HEK293 (cell line): ENCODE results near the gene CXCL8.

Experiments
- CTCF ChIA-PET: fragments of 350-600 bp; formaldehyde crosslinking; extraction: SDS; loops from one replicate; lab custom pipeline; 2021; ENCODE audit warnings: antibody characterized with exemption; lab: Yijun Ruan, JAX
- POLR2A ChIA-PET: fragments of 300-600 bp; formaldehyde crosslinking; extraction: SDS; loops from one replicate; lab custom pipeline; 2020; ENCODE audit warnings: antibody characterized with exemption, inconsistent platforms; lab: Yijun Ruan, JAX
- H3K27ac ChIP-seq: fragments of 200-500 bp; sonication (Bioruptor generic); 2 replicates; pipeline ENCODE4 v1.5.1; 2014; ENCODE audit warnings: low read depth, low read length, control low read depth, inconsistent platforms; ENCODE audit errors: extremely low read depth
- H3K36me3 ChIP-seq, 2 experiments: fragments of 200-500 bp in 1 of 2; sonication (Bioruptor generic) in 1 of 2; 1 replicate in 1 of 2; 2 replicates in 1 of 2; pipeline ENCODE4 v1.5.1; 2014 to 2017; ENCODE audit warnings: inconsistent platforms in 2 of 2, low read length in 2 of 2; ENCODE audit not compliant: control insufficient read depth in 2 of 2, insufficient read depth in 1 of 2
- H3K4me1 ChIP-seq: fragments of 200-500 bp; sonication (Bioruptor generic); 2 replicates; pipeline ENCODE4 v1.5.1; 2014; ENCODE audit warnings: mild to moderate bottlenecking, low read length, inconsistent platforms; ENCODE audit not compliant: control insufficient read depth, insufficient read depth
- H3K4me3 ChIP-seq: 2 replicates; pipeline ENCODE4 v1.5.1; 2011; ENCODE audit warnings: low read depth, mild to moderate bottlenecking, control low read depth, low read length, moderate library complexity
- H3K9me3 ChIP-seq: fragments of 200-500 bp; sonication (Bioruptor generic); 2 replicates; pipeline ENCODE4 v1.5.1; 2014; ENCODE audit warnings: low read depth, low read length, inconsistent platforms; ENCODE audit not compliant: control insufficient read depth, insufficient read depth
- ATF2 ChIP-seq: fragments of 450-650 bp; formaldehyde crosslinking; IDR thresholded peaks from 2 replicates; pipeline ENCODE4 v1.5.1; 2016; ENCODE audit warnings: missing biosample characterization, missing genetic modification characterization, low read depth
- HOXA7 ChIP-seq: sonication (generic); formaldehyde crosslinking; IDR thresholded peaks from 2 replicates; pipeline ENCODE4 v1.8.1; 2022; ENCODE audit warnings: missing genetic modification reagents, borderline replicate concordance
- REST ChIP-seq: fragments of 450-650 bp; formaldehyde crosslinking; IDR thresholded peaks from 2 replicates; pipeline ENCODE4 v1.5.1; 2016; ENCODE audit warnings: missing biosample characterization, missing genetic modification characterization
- SALL2 ChIP-seq: fragments of 450-650 bp; formaldehyde crosslinking; IDR thresholded peaks from 2 replicates; pipeline ENCODE4 v1.5.0; 2017; ENCODE audit warnings: missing biosample characterization, mild to moderate bottlenecking, missing genetic modification characterization, borderline replicate concordance
- SCRT1 ChIP-seq: fragments of 450-650 bp; formaldehyde crosslinking; IDR thresholded peaks from 2 replicates; pipeline ENCODE4 v1.5.1; 2016; ENCODE audit warnings: missing biosample characterization, missing genetic modification characterization, borderline replicate concordance
- SP3 ChIP-seq: fragments of 450-650 bp; formaldehyde crosslinking; IDR thresholded peaks from 2 replicates; pipeline ENCODE4 v1.5.1; 2016; ENCODE audit warnings: missing biosample characterization, missing genetic modification characterization
- ZFP69B ChIP-seq: fragments of 450-650 bp; formaldehyde crosslinking; IDR thresholded peaks from 2 replicates; pipeline ENCODE4 v1.5.1; 2016; ENCODE audit warnings: missing biosample characterization, missing genetic modification characterization
- ZNF112 ChIP-seq: fragments of 450-650 bp; formaldehyde crosslinking; IDR thresholded peaks from 2 replicates; pipeline ENCODE4 v1.5.0; 2017; ENCODE audit warnings: missing biosample characterization, missing genetic modification characterization
- ZNF133 ChIP-seq: fragments of 450-650 bp; formaldehyde crosslinking; IDR thresholded peaks from 2 replicates; pipeline ENCODE4 v1.5.1; 2016; ENCODE audit warnings: missing biosample characterization, missing genetic modification characterization
- ZNF140 ChIP-seq: fragments of 450-650 bp; formaldehyde crosslinking; IDR thresholded peaks from 2 replicates; pipeline ENCODE4 v1.5.1; 2016; ENCODE audit warnings: missing biosample characterization, missing genetic modification characterization
- ZNF16 ChIP-seq: fragments of 450-650 bp; formaldehyde crosslinking; IDR thresholded peaks from 2 replicates; pipeline ENCODE4 v1.5.1; 2016; ENCODE audit warnings: low read depth, missing biosample characterization, missing genetic modification characterization
- ZNF302 ChIP-seq: fragments of 450-650 bp; formaldehyde crosslinking; IDR thresholded peaks from 2 replicates; pipeline ENCODE4 v1.5.1; 2016; ENCODE audit warnings: missing biosample characterization, missing genetic modification characterization, low read depth
- ZNF354C ChIP-seq: fragments of 450-650 bp; formaldehyde crosslinking; IDR thresholded peaks from 2 replicates; pipeline ENCODE4 v1.5.1; 2016; ENCODE audit warnings: missing biosample characterization, missing genetic modification characterization, low read depth, borderline replicate concordance
- ZNF362 ChIP-seq: fragments of 450-650 bp; formaldehyde crosslinking; IDR thresholded peaks from 2 replicates; pipeline ENCODE4 v1.5.1; 2016; ENCODE audit warnings: missing biosample characterization, missing genetic modification characterization
- ZNF596 ChIP-seq: fragments of 450-650 bp; IDR thresholded peaks from 2 replicates; pipeline ENCODE4 v1.5.0; 2018; ENCODE audit warnings: missing biosample characterization, mild to moderate bottlenecking, missing genetic modification characterization, moderate library complexity
- ZNF624 ChIP-seq: fragments of 450-650 bp; formaldehyde crosslinking; IDR thresholded peaks from 2 replicates; pipeline ENCODE4 v1.5.1; 2017; ENCODE audit warnings: missing biosample characterization, missing genetic modification characterization
- ZNF664 ChIP-seq: fragments of 450-650 bp; formaldehyde crosslinking; IDR thresholded peaks from 2 replicates; pipeline ENCODE4 v1.5.1; 2016; ENCODE audit warnings: missing biosample characterization, missing genetic modification characterization
- ZNF670 ChIP-seq: fragments of 450-650 bp; formaldehyde crosslinking; IDR thresholded peaks from 2 replicates; pipeline ENCODE4 v1.5.1; 2016; ENCODE audit warnings: missing biosample characterization, missing genetic modification characterization, low read depth
- ZNF747 ChIP-seq: fragments of 450-650 bp; formaldehyde crosslinking; IDR thresholded peaks from 2 replicates; pipeline ENCODE4 v1.5.1; 2016; ENCODE audit warnings: missing biosample characterization, missing genetic modification characterization
- ZNF791 ChIP-seq: fragments of 450-650 bp; formaldehyde crosslinking; IDR thresholded peaks from 2 replicates; pipeline ENCODE4 v1.5.1; 2016; ENCODE audit warnings: missing biosample characterization, missing genetic modification characterization
- ZNF843 ChIP-seq: fragments of 450-650 bp; formaldehyde crosslinking; IDR thresholded peaks from 2 replicates; pipeline ENCODE4 v1.5.1; 2016; ENCODE audit warnings: missing biosample characterization, missing genetic modification characterization
- TF ChIP-seq, protein P1 (sequence below): fragments of 450-650 bp; formaldehyde crosslinking; IDR thresholded peaks from 2 replicates; pipeline ENCODE4 v1.5.1; 2016; ENCODE audit warnings: missing biosample characterization, missing genetic modification characterization
- TF ChIP-seq, protein P2 (sequence below): fragments of 450-650 bp; formaldehyde crosslinking; IDR thresholded peaks from 2 replicates; pipeline ENCODE4 v1.5.1; 2017; ENCODE audit warnings: missing biosample characterization, missing genetic modification characterization
- TF ChIP-seq, protein P3 (sequence below): fragments of 450-650 bp; formaldehyde crosslinking; IDR thresholded peaks from 2 replicates; pipeline ENCODE4 v1.5.1; 2016; ENCODE audit warnings: missing biosample characterization, missing genetic modification characterization
- TF ChIP-seq, protein P4 (sequence below): fragments of 450-650 bp; formaldehyde crosslinking; IDR thresholded peaks from 2 replicates; pipeline ENCODE4 v1.5.1; 2017; ENCODE audit warnings: missing biosample characterization, missing genetic modification characterization

Gene CXCL8

DNA sequence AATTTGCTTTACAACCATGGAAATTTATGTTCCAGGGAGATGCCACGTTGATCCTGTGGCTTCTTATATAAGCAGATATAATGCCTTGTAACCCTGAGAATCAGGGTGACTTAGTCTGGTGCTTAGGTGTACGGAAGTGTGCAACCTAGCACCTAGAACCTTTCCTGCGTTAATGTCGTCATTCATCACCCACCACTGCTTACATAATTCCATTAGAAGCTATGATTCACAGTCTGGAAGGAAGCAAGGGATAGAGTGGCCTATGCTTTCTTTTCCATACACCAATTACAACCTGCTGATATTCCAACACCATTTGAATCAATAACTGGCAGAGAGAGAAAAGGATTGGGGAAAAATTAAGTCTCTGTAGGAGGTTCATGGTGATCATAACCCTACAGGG, 17.3 kb upstream of the CXCL8 start:
- Histone ChIP-seq H3K27ac (no peak overlapping the region), H3K4me1 (no peaks in the 10 kb centered on the region), H3K4me3 (no peak overlapping the region)
- CTCF ChIA-PET: no interaction called here
- TF ChIP-seq, protein P1, sequence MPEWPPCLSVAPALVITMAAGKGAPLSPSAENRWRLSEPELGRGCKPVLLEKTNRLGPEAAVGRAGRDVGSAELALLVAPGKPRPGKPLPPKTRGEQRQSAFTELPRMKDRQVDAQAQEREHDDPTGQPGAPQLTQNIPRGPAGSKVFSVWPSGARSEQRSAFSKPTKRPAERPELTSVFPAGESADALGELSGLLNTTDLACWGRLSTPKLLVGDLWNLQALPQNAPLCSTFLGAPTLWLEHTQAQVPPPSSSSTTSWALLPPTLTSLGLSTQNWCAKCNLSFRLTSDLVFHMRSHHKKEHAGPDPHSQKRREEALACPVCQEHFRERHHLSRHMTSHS (tag by site-specific recombination): no peak
- TF ChIP-seq REST (tag by site-specific recombination): no peak
- TF ChIP-seq ZNF664 (tag by site-specific recombination): no peak
- TF ChIP-seq, protein P2, sequence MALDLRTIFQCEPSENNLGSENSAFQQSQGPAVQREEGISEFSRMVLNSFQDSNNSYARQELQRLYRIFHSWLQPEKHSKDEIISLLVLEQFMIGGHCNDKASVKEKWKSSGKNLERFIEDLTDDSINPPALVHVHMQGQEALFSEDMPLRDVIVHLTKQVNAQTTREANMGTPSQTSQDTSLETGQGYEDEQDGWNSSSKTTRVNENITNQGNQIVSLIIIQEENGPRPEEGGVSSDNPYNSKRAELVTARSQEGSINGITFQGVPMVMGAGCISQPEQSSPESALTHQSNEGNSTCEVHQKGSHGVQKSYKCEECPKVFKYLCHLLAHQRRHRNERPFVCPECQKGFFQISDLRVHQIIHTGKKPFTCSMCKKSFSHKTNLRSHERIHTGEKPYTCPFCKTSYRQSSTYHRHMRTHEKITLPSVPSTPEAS (tag by site-specific recombination): no peak
- TF ChIP-seq ZNF624 (tag by site-specific recombination): no peak
- TF ChIP-seq, protein P3, sequence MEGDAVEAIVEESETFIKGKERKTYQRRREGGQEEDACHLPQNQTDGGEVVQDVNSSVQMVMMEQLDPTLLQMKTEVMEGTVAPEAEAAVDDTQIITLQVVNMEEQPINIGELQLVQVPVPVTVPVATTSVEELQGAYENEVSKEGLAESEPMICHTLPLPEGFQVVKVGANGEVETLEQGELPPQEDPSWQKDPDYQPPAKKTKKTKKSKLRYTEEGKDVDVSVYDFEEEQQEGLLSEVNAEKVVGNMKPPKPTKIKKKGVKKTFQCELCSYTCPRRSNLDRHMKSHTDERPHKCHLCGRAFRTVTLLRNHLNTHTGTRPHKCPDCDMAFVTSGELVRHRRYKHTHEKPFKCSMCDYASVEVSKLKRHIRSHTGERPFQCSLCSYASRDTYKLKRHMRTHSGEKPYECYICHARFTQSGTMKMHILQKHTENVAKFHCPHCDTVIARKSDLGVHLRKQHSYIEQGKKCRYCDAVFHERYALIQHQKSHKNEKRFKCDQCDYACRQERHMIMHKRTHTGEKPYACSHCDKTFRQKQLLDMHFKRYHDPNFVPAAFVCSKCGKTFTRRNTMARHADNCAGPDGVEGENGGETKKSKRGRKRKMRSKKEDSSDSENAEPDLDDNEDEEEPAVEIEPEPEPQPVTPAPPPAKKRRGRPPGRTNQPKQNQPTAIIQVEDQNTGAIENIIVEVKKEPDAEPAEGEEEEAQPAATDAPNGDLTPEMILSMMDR (tag by site-specific recombination): no peak
- no peak for TF ChIP-seq SCRT1 (tag by site-specific recombination)
- TF ChIP-seq, all 188 proteins: peak for 0
- no peaks in the 10 kb centered on the region for H3K36me3 ChIP-seq
- no peaks in the 10 kb centered on the region for H3K9me3 ChIP-seq
- POLR2A ChIA-PET: no interaction called here

DNA sequence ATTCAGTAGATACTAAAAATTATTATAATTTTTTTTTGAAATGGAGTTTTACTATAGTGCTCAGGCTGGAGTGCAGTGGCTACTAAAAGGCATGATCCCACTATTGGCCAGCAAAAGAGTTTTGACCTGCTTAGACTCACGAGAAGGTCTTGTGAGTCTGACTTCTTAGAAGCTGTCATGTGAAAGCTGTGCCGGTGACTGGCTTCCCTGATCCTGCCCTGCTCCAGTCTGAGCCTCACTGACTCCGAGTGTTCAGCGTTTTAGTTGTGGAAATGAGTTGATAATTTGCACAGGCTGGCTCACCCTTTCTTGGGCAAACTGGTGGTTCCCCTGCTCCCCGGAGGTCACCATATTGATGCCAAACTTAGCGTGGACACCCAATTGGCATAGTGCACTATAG, 16.4 kb upstream of the CXCL8 start:
- TF ChIP-seq ZNF16 (tag by site-specific recombination) (no peak), ZNF747 (tag by site-specific recombination) (no peak), ZNF140 (tag by site-specific recombination) (no peak), ZNF670 (no peak), ZNF791 (tag by site-specific recombination) (no peak), ZNF596 (tag by site-specific recombination) (no peak), ZNF843 (no peak), HOXA7 (CRISPR knock-in tag) (no peak), ATF2 (no peak), ZNF133 (no peak), ZFP69B (tag by site-specific recombination) (no peak), ZNF112 (no peak), SALL2 (tag by site-specific recombination) (no peak), ZNF302 (tag by site-specific recombination) (no peak), ZNF354C (no peak), SP3 (tag by site-specific recombination) (no peak), ZNF362 (no peak)
- TF ChIP-seq, protein P4, sequence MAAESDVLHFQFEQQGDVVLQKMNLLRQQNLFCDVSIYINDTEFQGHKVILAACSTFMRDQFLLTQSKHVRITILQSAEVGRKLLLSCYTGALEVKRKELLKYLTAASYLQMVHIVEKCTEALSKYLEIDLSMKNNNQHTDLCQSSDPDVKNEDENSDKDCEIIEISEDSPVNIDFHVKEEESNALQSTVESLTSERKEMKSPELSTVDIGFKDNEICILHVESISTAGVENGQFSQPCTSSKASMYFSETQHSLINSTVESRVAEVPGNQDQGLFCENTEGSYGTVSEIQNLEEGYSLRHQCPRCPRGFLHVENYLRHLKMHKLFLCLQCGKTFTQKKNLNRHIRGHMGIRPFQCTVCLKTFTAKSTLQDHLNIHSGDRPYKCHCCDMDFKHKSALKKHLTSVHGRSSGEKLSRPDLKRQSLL (tag by site-specific recombination): no peak
- Histone ChIP-seq H3K4me3 (no peak overlapping the region), H3K4me1 (no peaks in the 10 kb centered on the region), H3K27ac (no peak overlapping the region), H3K9me3 (no peaks in the 10 kb centered on the region), H3K36me3 (no peaks in the 10 kb centered on the region)
- POLR2A ChIA-PET: no interaction called here
- CTCF ChIA-PET: interaction anchor here (0.7 to 1.0 kb wide), 2 partner anchors 39 to 411 kb away, joined by 3 to 4 read pairs; no protein-coding TSS in a partner anchor
